Smooth muscle cell (in vitro differentiated cells): ENCODE results near the gene LOX. TPM values are rescaled to one million over a fixed set of nuclear protein-coding genes. Genes with fewer than 3 reads are reported as not detected.

Experiments
- DNase-seq: peaks from one replicate; lab custom pipeline; 2025; ENCODE audit not compliant: unreplicated experiment; lab: John Stamatoyannopoulos, UW
- H2AFZ ChIP-seq: fragments of 200-600 bp; sonication (generic); 2 replicates; pipeline ENCODE4 v1.6.0; 2016; ENCODE audit warnings: antibody characterized with exemption, low read depth, mild to moderate bottlenecking
- H3F3A ChIP-seq: fragments of 200-600 bp; sonication (generic); 2 replicates; pipeline ENCODE4 v1.6.0; 2017; ENCODE audit warnings: antibody characterized with exemption, low read depth
- H3K27ac ChIP-seq: fragments of 200-600 bp; sonication (generic); 2 replicates; pipeline ENCODE4 v1.5.1; 2016; ENCODE audit warnings: low read depth, mild to moderate bottlenecking
- H3K27me3 ChIP-seq: fragments of 200-600 bp; sonication (generic); 2 replicates; pipeline ENCODE4 v1.6.1; 2016; ENCODE audit warnings: low read depth, mild to moderate bottlenecking
- H3K36me3 ChIP-seq: fragments of 200-600 bp; sonication (generic); 2 replicates; pipeline ENCODE4 v1.5.1; 2016; ENCODE audit warnings: low read depth
- H3K4me1 ChIP-seq: fragments of 200-600 bp; sonication (generic); 2 replicates; pipeline ENCODE4 v1.5.1; 2016; ENCODE audit warnings: low read depth
- H3K4me2 ChIP-seq: fragments of 200-600 bp; sonication (generic); 2 replicates; pipeline ENCODE4 v1.6.0; 2016; ENCODE audit warnings: mild to moderate bottlenecking
- H3K4me3 ChIP-seq: fragments of 200-600 bp; sonication (generic); 2 replicates; pipeline ENCODE4 v1.5.1; 2016; ENCODE audit warnings: mild to moderate bottlenecking
- H3K79me2 ChIP-seq: fragments of 200-600 bp; sonication (generic); 2 replicates; pipeline ENCODE4 v1.6.0; 2016; ENCODE audit warnings: low read depth, mild to moderate bottlenecking
- H3K9ac ChIP-seq: fragments of 200-600 bp; sonication (generic); 2 replicates; pipeline ENCODE4 v1.6.0; 2016; ENCODE audit warnings: low read depth
- H3K9me3 ChIP-seq: fragments of 200-600 bp; sonication (generic); replicated peaks from 2 replicates; pipeline ENCODE4 v1.5.1; 2016; ENCODE audit warnings: low read depth
- H4K20me1 ChIP-seq: fragments of 200-600 bp; sonication (generic); 2 replicates; pipeline ENCODE4 v1.6.0; 2016; ENCODE audit warnings: low read depth
- WGBS: methylation state at CpG from one replicate; pipeline ENCODE4 v1.1.7; 2016; ENCODE audit warnings: low lambda C conversion rate; 5-methylcytosine and 5-hydroxymethylcytosine counted together
- polyA plus RNA-seq: library from polyadenylated mRNA; unstranded; fragments of >200 nt; fragmentation: Nextera tagmentation; extraction: Ambion mirVana; gene quantifications from 2 replicates; pipeline ENCODE4 v1.2.1, GENCODE V29; 2016
- total RNA-seq: library from RNA; depleted of rRNA; stranded (reverse); fragments of >200 nt; gene quantifications from 2 replicates; pipeline ENCODE4 v1.2.3, GENCODE V29; 2014
- TF ChIP-seq, protein P1 (sequence below): fragments of 200-600 bp; sonication (generic); IDR thresholded peaks from 2 replicates; pipeline ENCODE4 v1.5.1; 2017; ENCODE audit warnings: borderline replicate concordance, mild to moderate bottlenecking, antibody characterized with exemption; ENCODE audit not compliant: insufficient read depth, poor library complexity, severe bottlenecking

Gene LOX
- total and polyA plus RNA-seq, 2 experiments from 2014 or later = 642 to 808 TPM

DNA sequence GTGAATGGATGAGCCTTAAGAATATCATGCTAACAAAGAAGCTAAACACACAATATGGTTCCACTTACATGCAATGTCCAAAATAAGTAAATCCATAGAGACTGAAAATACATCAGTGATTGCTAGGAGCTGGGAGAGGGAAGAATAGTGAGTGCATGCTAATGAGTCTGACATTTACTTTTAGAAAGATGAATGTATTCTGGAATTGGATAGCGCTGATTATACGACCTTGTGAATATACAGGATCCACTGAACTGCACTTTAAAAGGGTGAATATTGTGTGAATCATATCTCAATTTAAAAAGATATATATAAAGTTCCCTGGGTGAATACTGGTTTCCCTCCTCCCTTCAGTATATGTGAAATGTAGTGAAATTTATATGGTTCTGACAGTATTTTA lies 46.2 kb downstream of the LOX start:
- H3F3A ChIP-seq = peaks cover 13% of the 10 kb centered on the region
- H3K9me3 ChIP-seq = no peaks in the 10 kb centered on the region
- no peak overlapping the region for H3K27ac ChIP-seq
- no peak overlapping the region for H2AFZ ChIP-seq
- no peak overlapping the region for H3K4me3 ChIP-seq
- H3K36me3 ChIP-seq = no peaks in the 10 kb centered on the region
- no peaks in the 10 kb centered on the region for H3K27me3 ChIP-seq
- no peaks in the 10 kb centered on the region for H4K20me1 ChIP-seq
- no peak overlapping the region for H3K9ac ChIP-seq
- DNase-seq = no peak
- H3K79me2 ChIP-seq = no peaks in the 10 kb centered on the region
- TF ChIP-seq, protein P1, sequence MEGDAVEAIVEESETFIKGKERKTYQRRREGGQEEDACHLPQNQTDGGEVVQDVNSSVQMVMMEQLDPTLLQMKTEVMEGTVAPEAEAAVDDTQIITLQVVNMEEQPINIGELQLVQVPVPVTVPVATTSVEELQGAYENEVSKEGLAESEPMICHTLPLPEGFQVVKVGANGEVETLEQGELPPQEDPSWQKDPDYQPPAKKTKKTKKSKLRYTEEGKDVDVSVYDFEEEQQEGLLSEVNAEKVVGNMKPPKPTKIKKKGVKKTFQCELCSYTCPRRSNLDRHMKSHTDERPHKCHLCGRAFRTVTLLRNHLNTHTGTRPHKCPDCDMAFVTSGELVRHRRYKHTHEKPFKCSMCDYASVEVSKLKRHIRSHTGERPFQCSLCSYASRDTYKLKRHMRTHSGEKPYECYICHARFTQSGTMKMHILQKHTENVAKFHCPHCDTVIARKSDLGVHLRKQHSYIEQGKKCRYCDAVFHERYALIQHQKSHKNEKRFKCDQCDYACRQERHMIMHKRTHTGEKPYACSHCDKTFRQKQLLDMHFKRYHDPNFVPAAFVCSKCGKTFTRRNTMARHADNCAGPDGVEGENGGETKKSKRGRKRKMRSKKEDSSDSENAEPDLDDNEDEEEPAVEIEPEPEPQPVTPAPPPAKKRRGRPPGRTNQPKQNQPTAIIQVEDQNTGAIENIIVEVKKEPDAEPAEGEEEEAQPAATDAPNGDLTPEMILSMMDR = no peak
- WGBS = 98% methylated on average over 2 of the region's 2 CpGs
- peaks cover 6% of the 10 kb centered on the region for H3K4me1 ChIP-seq
- no peak overlapping the region for H3K4me2 ChIP-seq

DNA sequence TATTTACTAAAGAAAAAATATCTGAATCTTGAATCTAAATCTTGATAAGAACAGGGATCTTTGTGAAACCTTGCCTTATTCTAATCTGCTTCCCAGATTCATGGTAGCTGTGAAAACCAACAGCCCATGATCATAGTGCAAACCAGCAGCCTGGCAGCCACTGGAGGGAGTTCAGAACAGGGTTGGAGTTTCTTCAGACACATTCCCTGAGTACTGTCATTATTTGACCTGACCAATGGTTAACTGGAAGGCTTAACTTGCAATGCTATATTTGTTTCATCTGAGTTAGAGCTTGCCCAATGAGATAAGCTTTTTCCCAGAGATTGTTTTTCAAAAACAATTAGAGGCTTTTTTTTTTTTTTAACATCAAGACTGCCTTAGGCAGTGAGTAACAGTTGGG lies 47.8 kb downstream of the LOX start:
- Histone ChIP-seq H3K4me2 (no peak overlapping the region), H3K27me3 (no peaks in the 10 kb centered on the region), H3K9me3 (no peaks in the 10 kb centered on the region), H3K9ac (no peak overlapping the region), H3F3A (peaks cover 13% of the 10 kb centered on the region), H3K79me2 (no peaks in the 10 kb centered on the region), H3K27ac (peak overlapping the region; percentile 18), H3K36me3 (no peaks in the 10 kb centered on the region), H3K4me3 (no peak overlapping the region), H2AFZ (no peak overlapping the region), H3K4me1 (peaks cover 6% of the 10 kb centered on the region), H4K20me1 (no peaks in the 10 kb centered on the region)
- DNase-seq = no peak
- TF ChIP-seq, protein P1 = no peak

DNA sequence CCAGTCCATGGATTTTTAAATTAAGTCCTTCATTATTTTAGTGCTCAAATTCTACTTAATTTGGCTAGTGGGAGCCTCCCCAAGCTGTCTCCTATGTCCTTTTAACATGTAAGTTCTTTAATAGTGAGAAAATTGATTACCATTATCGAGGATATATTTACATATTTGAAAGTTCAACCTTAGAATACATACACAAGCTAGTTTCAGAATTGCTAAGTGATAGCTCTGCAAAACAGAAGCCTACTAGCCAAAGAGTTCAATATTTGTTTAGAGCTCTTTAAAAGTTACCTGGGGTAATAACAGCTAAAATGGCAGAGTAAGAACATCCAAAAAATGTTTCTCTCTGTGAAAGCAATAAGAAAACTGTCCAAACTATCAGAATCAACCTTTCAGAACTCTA lies 48.2 kb downstream of the LOX start:
- Histone ChIP-seq H3K36me3 (no peaks in the 10 kb centered on the region), H3F3A (peaks cover 13% of the 10 kb centered on the region), H3K9me3 (no peaks in the 10 kb centered on the region), H3K27ac (no peak overlapping the region), H3K79me2 (no peaks in the 10 kb centered on the region), H2AFZ (no peak overlapping the region), H3K4me3 (no peak overlapping the region), H3K4me1 (peaks cover 6% of the 10 kb centered on the region), H3K27me3 (no peaks in the 10 kb centered on the region), H3K9ac (no peak overlapping the region), H4K20me1 (no peaks in the 10 kb centered on the region), H3K4me2 (no peak overlapping the region)
- 94% methylated on average over 1 of the region's 1 CpG for WGBS
- TF ChIP-seq, protein P1 = no peak
- no peak for DNase-seq

DNA sequence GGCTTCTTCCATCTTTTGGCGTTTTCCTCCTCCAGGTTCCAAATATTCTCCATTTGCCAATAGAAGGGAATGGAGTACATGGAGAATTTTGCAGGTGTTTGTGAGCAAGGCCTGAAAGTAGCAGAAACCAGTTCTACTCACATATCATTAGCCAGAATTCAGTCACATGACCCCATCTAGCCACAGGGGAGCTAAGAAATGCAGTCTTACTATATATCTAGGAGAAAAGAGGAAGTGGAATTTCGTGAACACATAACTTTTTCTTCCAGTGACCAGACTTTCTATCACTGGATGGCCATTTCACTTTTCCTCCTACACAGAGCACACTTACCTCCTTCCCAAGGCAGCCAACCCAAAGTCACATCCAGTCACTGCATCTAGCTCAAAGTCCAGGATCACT lies 55.1 kb downstream of the LOX start:
- TF ChIP-seq, protein P1 = no peak
- Histone ChIP-seq H2AFZ (no peak overlapping the region), H3K9ac (no peak overlapping the region), H3K9me3 (no peaks in the 10 kb centered on the region), H3K36me3 (peaks cover 24% of the 10 kb centered on the region), H3K4me2 (no peak overlapping the region), H3K4me3 (no peak overlapping the region), H3K27me3 (no peaks in the 10 kb centered on the region), H3K4me1 (peaks cover 6% of the 10 kb centered on the region), H3F3A (peaks cover 9% of the 10 kb centered on the region), H3K27ac (no peak overlapping the region), H4K20me1 (no peaks in the 10 kb centered on the region), H3K79me2 (peaks cover 4% of the 10 kb centered on the region)
- WGBS = 95% methylated on average over 2 of the region's 2 CpGs
- DNase-seq = no peak
